Measurements from ENCODE around the gene GLP1R. TPM values are rescaled to one million over a fixed set of nuclear protein-coding genes. Genes with fewer than 3 reads are reported as not detected.

Gene GLP1R
- total RNA-seq, 1 experiment from 2014 or later = not detected

- BruUV-seq (replicated peaks) = no TSS peak
- peak; percentile 42 for DNase-seq (ENCODE audit: unreplicated experiment)
- Mint-ChIP-seq H3K4me1 (ENCODE audit: insufficient read depth, unreplicated experiment) (no peaks in the 10 kb centered on the region), H3K27me3 (ENCODE audit: insufficient read depth, unreplicated experiment) (peaks cover 65% of the 10 kb centered on the region), H3K36me3 (ENCODE audit: insufficient read depth, unreplicated experiment) (no peaks in the 10 kb centered on the region), H3K4me3 (ENCODE audit: unreplicated experiment) (no peak overlapping the region), H3K9me3 (ENCODE audit: unreplicated experiment) (no peaks in the 10 kb centered on the region), H3K27ac (ENCODE audit: low read depth, unreplicated experiment) (no peak overlapping the region)
- POLR2A ChIA-PET = no interaction called here
- intact Hi-C loops (cut with micrococcal nuclease) = loop anchor here (5.0 kb wide), 1 partner anchor 138 kb away; no protein-coding TSS in a partner anchor
- TF ChIP-seq, protein P1, sequence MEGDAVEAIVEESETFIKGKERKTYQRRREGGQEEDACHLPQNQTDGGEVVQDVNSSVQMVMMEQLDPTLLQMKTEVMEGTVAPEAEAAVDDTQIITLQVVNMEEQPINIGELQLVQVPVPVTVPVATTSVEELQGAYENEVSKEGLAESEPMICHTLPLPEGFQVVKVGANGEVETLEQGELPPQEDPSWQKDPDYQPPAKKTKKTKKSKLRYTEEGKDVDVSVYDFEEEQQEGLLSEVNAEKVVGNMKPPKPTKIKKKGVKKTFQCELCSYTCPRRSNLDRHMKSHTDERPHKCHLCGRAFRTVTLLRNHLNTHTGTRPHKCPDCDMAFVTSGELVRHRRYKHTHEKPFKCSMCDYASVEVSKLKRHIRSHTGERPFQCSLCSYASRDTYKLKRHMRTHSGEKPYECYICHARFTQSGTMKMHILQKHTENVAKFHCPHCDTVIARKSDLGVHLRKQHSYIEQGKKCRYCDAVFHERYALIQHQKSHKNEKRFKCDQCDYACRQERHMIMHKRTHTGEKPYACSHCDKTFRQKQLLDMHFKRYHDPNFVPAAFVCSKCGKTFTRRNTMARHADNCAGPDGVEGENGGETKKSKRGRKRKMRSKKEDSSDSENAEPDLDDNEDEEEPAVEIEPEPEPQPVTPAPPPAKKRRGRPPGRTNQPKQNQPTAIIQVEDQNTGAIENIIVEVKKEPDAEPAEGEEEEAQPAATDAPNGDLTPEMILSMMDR (IDR thresholded peaks at IDR 0.05; ENCODE audit: unreplicated experiment) = peak; percentile 75
- CTCF ChIA-PET = interaction anchor here (0.7 to 0.9 kb wide), 3 partner anchors 9 to 189 kb away, joined by 3 to 5 read pairs (median 4); no protein-coding TSS in a partner anchor
These were observed 19.2 kb upstream of the GLP1R start for GRCh38 chr6:39029156-39030011.

- no peak for DNase-seq (ENCODE audit: unreplicated experiment)
- Mint-ChIP-seq H3K27me3 (ENCODE audit: insufficient read depth, unreplicated experiment) (peaks cover 81% of the 10 kb centered on the region), H3K4me3 (ENCODE audit: unreplicated experiment) (no peak overlapping the region), H3K4me1 (ENCODE audit: insufficient read depth, unreplicated experiment) (no peaks in the 10 kb centered on the region), H3K36me3 (ENCODE audit: insufficient read depth, unreplicated experiment) (no peaks in the 10 kb centered on the region), H3K27ac (ENCODE audit: low read depth, unreplicated experiment) (no peak overlapping the region), H3K9me3 (ENCODE audit: unreplicated experiment) (no peaks in the 10 kb centered on the region)
- TF ChIP-seq, protein P1 (IDR thresholded peaks at IDR 0.05; ENCODE audit: unreplicated experiment) = no peak
- ChIA-PET CTCF (no interaction called here), POLR2A (no interaction called here)
- no TSS peak for BruUV-seq (replicated peaks)
- intact Hi-C loops (cut with micrococcal nuclease) = no loop called here
These were observed 12.9 kb upstream of the GLP1R start for GRCh38 chr6:39035681-39036080.

GRCh38 chr6:39037082-39037508 is 11.5 kb upstream of the GLP1R start:
- no peak overlapping the region for H3K4me3 Mint-ChIP-seq (ENCODE audit: unreplicated experiment)
- BruUV-seq (replicated peaks) = no TSS peak
- POLR2A ChIA-PET = no interaction called here
- CTCF ChIA-PET = no interaction called here
- no peaks in the 10 kb centered on the region for H3K36me3 Mint-ChIP-seq (ENCODE audit: insufficient read depth, unreplicated experiment)
- no peaks in the 10 kb centered on the region for H3K9me3 Mint-ChIP-seq (ENCODE audit: unreplicated experiment)
- no peak for DNase-seq (ENCODE audit: unreplicated experiment)
- H3K27me3 Mint-ChIP-seq (ENCODE audit: insufficient read depth, unreplicated experiment) = peaks cover 71% of the 10 kb centered on the region
- TF ChIP-seq, protein P1 (IDR thresholded peaks at IDR 0.05; ENCODE audit: unreplicated experiment) = no peak
- intact Hi-C loops (cut with micrococcal nuclease) = no loop called here
- H3K4me1 Mint-ChIP-seq (ENCODE audit: insufficient read depth, unreplicated experiment) = no peaks in the 10 kb centered on the region
- H3K27ac Mint-ChIP-seq (ENCODE audit: low read depth, unreplicated experiment) = no peak overlapping the region

DNA sequence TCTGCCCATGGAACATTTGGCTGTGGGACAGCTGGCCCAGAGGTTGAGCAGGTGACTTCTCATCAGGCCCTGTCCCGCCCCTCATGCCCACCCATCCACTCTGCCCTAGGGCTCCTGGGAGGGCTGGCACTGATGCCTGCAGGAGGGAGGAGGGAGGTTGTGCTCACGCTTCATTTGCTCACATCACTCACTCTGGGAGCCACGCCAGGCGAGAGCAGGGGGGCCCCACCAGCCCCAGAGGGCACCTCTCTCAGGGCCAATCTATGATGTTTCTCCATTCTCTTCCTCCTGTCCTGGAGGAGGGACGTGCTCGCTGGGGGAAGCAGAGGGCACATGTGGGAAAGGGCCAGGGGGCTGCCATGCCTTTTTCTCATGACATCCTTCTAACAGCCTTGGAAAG is 10.9 kb upstream of the GLP1R start:
- H3K27ac Mint-ChIP-seq (ENCODE audit: low read depth, unreplicated experiment) = no peak overlapping the region
- H3K4me3 Mint-ChIP-seq (ENCODE audit: unreplicated experiment) = no peak overlapping the region
- BruUV-seq (replicated peaks) = no TSS peak
- no peak for DNase-seq (ENCODE audit: unreplicated experiment)
- ChIA-PET POLR2A (interaction anchor here (0.7 kb wide), 1 partner anchor 822 kb away, joined by 3 read pairs; no protein-coding TSS in a partner anchor), CTCF (interaction anchor here (0.7 to 0.9 kb wide), 2 partner anchors 8 to 1571 kb away, joined by 3 to 5 read pairs; no protein-coding TSS in a partner anchor)
- TF ChIP-seq, protein P1 (IDR thresholded peaks at IDR 0.05; ENCODE audit: unreplicated experiment) = no peak
- H3K27me3 Mint-ChIP-seq (ENCODE audit: insufficient read depth, unreplicated experiment) = peaks cover 65% of the 10 kb centered on the region
- H3K4me1 Mint-ChIP-seq (ENCODE audit: insufficient read depth, unreplicated experiment) = no peaks in the 10 kb centered on the region
- intact Hi-C loops (cut with micrococcal nuclease) = no loop called here
- no peaks in the 10 kb centered on the region for H3K36me3 Mint-ChIP-seq (ENCODE audit: insufficient read depth, unreplicated experiment)
- H3K9me3 Mint-ChIP-seq (ENCODE audit: unreplicated experiment) = no peaks in the 10 kb centered on the region
